ENCODE measurements around the gene LAMP1.
"Not testable (repeated sequence)": the region's sequence is repeated elsewhere in the genome, so short reads cannot be mapped to it uniquely, and the experiment has no call there.

LAMP1 gene

GRCh38 chr13:113327766-113328471 lies 30.9 kb downstream of the LAMP1 start:
- no peak for DNase-seq (ENCODE audit: low read depth)

- no peak for DNase-seq (ENCODE audit: low read depth)
Observed at GRCh38 chr13:113328851-113329250, 31.8 kb downstream of the LAMP1 start.

GRCh38 chr13:113329656-113330312 lies 32.7 kb downstream of the LAMP1 start:
- no peak for DNase-seq (ENCODE audit: low read depth)

GRCh38 chr13:113332615-113333014 lies 35.6 kb downstream of the LAMP1 start:
- no peak for DNase-seq (ENCODE audit: low read depth)

GRCh38 chr13:113333076-113333475 lies 36.0 kb downstream of the LAMP1 start:
- DNase-seq (ENCODE audit: low read depth) = no peak

GRCh38 chr13:113337556-113337955 lies 40.5 kb downstream of the LAMP1 start:
- DNase-seq (ENCODE audit: low read depth) = no peak

GRCh38 chr13:113337976-113338375 lies 40.9 kb downstream of the LAMP1 start:
- no peak for DNase-seq (ENCODE audit: low read depth)

- DNase-seq (ENCODE audit: low read depth) = no peak
Observed at GRCh38 chr13:113338451-113338850, 41.4 kb downstream of the LAMP1 start.

- no peak for DNase-seq (ENCODE audit: low read depth)
Observed at GRCh38 chr13:113342820-113343691, 46.0 kb downstream of the LAMP1 start.

- no peak for DNase-seq (ENCODE audit: low read depth)
Observed at GRCh38 chr13:113343692-113343968, 46.6 kb downstream of the LAMP1 start.

- no peak for DNase-seq (ENCODE audit: low read depth)
Observed at GRCh38 chr13:113345486-113345885, 48.4 kb downstream of the LAMP1 start.

- DNase-seq (ENCODE audit: low read depth) = not testable (repeated sequence)
Observed at GRCh38 chr13:113347736-113348225, 50.7 kb downstream of the LAMP1 start.

- no peak for DNase-seq (ENCODE audit: low read depth)
Observed at GRCh38 chr13:113348591-113348990, 51.6 kb downstream of the LAMP1 start.

GRCh38 chr13:113349050-113349449 lies 52.0 kb downstream of the LAMP1 start:
- DNase-seq (ENCODE audit: low read depth) = no peak

GRCh38 chr13:113349491-113349890 lies 52.5 kb downstream of the LAMP1 start:
- no peak for DNase-seq (ENCODE audit: low read depth)

GRCh38 chr13:113350065-113350937 lies 53.3 kb downstream of the LAMP1 start:
- DNase-seq (ENCODE audit: low read depth) = no peak

- no peak for DNase-seq (ENCODE audit: low read depth)
Observed at GRCh38 chr13:113350938-113351335, 53.9 kb downstream of the LAMP1 start.

- no peak for DNase-seq (ENCODE audit: low read depth)
Observed at GRCh38 chr13:113351514-113352026, 54.5 kb downstream of the LAMP1 start.

- DNase-seq (ENCODE audit: low read depth) = no peak
Observed at GRCh38 chr13:113353254-113353653, 56.2 kb downstream of the LAMP1 start.

GRCh38 chr13:113354831-113355610 lies 58.0 kb downstream of the LAMP1 start:
- no peak for DNase-seq (ENCODE audit: low read depth)

- no peak for DNase-seq (ENCODE audit: low read depth)
Observed at GRCh38 chr13:113355621-113356020, 58.6 kb downstream of the LAMP1 start.

Data from T follicular helper cell (primary cell).